NCI-H2171 (cell line): ENCODE measurements around the gene TMCO4.

Experiments
- DNase-seq: peaks from one replicate; lab custom pipeline; 2025; lab: John Stamatoyannopoulos, UW

The TMCO4 gene

GRCh38 chr1:19775831-19776230, 23.9 kb downstream of the TMCO4 start:
- no peak for DNase-seq

- DNase-seq, result no peak
These were observed 24.4 kb downstream of the TMCO4 start for GRCh38 chr1:19775317-19775716.

- DNase-seq, result no peak
These were observed 25.4 kb downstream of the TMCO4 start for GRCh38 chr1:19774180-19774785.

GRCh38 chr1:19773485-19773884, 26.2 kb downstream of the TMCO4 start:
- DNase-seq, result no peak

GRCh38 chr1:19772053-19772452, 27.7 kb downstream of the TMCO4 start:
- DNase-seq, result peak; percentile 47

GRCh38 chr1:19771350-19771749, 28.4 kb downstream of the TMCO4 start:
- no peak for DNase-seq

- no peak for DNase-seq
These were observed 29.1 kb downstream of the TMCO4 start for GRCh38 chr1:19770436-19771190.

- no peak for DNase-seq
These were observed 30.3 kb downstream of the TMCO4 start for GRCh38 chr1:19769211-19769932.

- DNase-seq, result no peak
These were observed 31.1 kb downstream of the TMCO4 start for GRCh38 chr1:19768353-19769210.

GRCh38 chr1:19765623-19766022, 34.1 kb downstream of the TMCO4 start:
- no peak for DNase-seq

GRCh38 chr1:19764848-19765247, 34.9 kb downstream of the TMCO4 start:
- DNase-seq, result no peak

GRCh38 chr1:19762175-19762779, 37.4 kb downstream of the TMCO4 start:
- DNase-seq, result no peak

GRCh38 chr1:19759740-19760089, 40.0 kb downstream of the TMCO4 start:
- DNase-seq, result no peak

GRCh38 chr1:19758227-19758830, 41.4 kb downstream of the TMCO4 start:
- DNase-seq, result no peak

- DNase-seq, result no peak
These were observed 42.1 kb downstream of the TMCO4 start for GRCh38 chr1:19757641-19758040.

GRCh38 chr1:19756480-19756879, 43.2 kb downstream of the TMCO4 start:
- DNase-seq, result no peak

- no peak for DNase-seq
These were observed 45.2 kb downstream of the TMCO4 start for GRCh38 chr1:19754482-19754881.

- DNase-seq, result no peak
These were observed 47.5 kb downstream of the TMCO4 start for GRCh38 chr1:19752083-19752696.

- DNase-seq, result no peak
These were observed 48.8 kb downstream of the TMCO4 start for GRCh38 chr1:19750882-19751276.

- DNase-seq, result no peak
These were observed 49.4 kb downstream of the TMCO4 start for GRCh38 chr1:19750101-19750881.
